Activated CD4-positive, alpha-beta T cell treated with anti-CD3 and anti-CD28 coated beads for 36 hours (primary cell): ENCODE data around the gene PIRT. TPM values are rescaled to one million over a fixed set of nuclear protein-coding genes. Genes with fewer than 3 reads are reported as not detected.

Experiments used
- ATAC-seq: fragments of 200-7000 bp; cut with Tn5 transposase; one replicate; pipeline ENCODE4 v1.10.0; 2021; ENCODE audit warnings: mild to moderate bottlenecking, moderate library complexity
- CTCF ChIA-PET: fragments of 350-600 bp; sonication (Branson Sonifier 250); formaldehyde crosslinking; loops from one replicate; lab custom pipeline; 2021; ENCODE audit warnings: antibody characterized with exemption; lab: Charles Lee
- POLR2A ChIA-PET: fragments of 350-600 bp; sonication (Branson Sonifier 250); formaldehyde crosslinking; loops from one replicate; lab custom pipeline; 2021; ENCODE audit warnings: antibody characterized with exemption, inconsistent platforms; lab: Charles Lee
- DNase-seq: peaks from one replicate; pipeline ENCODE4 v3.0.0-alpha.2; 2020
- H3K27ac Mint-ChIP-seq: one replicate; pipeline ENCODE4 v1.8.0; 2021; ENCODE audit warnings: mixed read lengths
- H3K27me3 Mint-ChIP-seq: one replicate; pipeline ENCODE4 v1.8.0; 2021; ENCODE audit warnings: mixed read lengths
- H3K36me3 Mint-ChIP-seq: one replicate; pipeline ENCODE4 v1.8.0; 2021; ENCODE audit warnings: low read depth, mixed read lengths
- H3K4me1 Mint-ChIP-seq: one replicate; pipeline ENCODE4 v1.8.0; 2021; ENCODE audit warnings: mixed read lengths
- H3K4me3 Mint-ChIP-seq: one replicate; pipeline ENCODE4 v1.8.0; 2021; ENCODE audit warnings: mild to moderate bottlenecking, moderate library complexity, mixed read lengths
- H3K9me3 Mint-ChIP-seq: one replicate; pipeline ENCODE4 v1.8.0; 2021; ENCODE audit warnings: low read depth, mixed read lengths
- intact Hi-C, 2 experiments: fragments of 100-400 bp; cut with DNase I in 1 of 2; cut with micrococcal nuclease in 1 of 2; formaldehyde crosslinking; loops; one replicate each; pipeline versions ENCODE4 v1.14.2 to v1.15.1; 2022 to 2024; cut with DNase I, micrococcal nuclease
- total RNA-seq, 2 experiments: library from RNA; stranded (reverse); gene quantifications; one replicate each; pipeline ENCODE4 v1.2.3, GENCODE V29; 2021

The PIRT gene
- total RNA-seq, 2 experiments from 2014 or later = not detected

GRCh38 chr17:10787306-10788045, 50.4 kb downstream of the PIRT start:
- intact Hi-C loops = no loop called here
- POLR2A ChIA-PET = no interaction called here
- CTCF ChIA-PET = interaction anchor here (0.8 kb wide), 1 partner anchor 113 kb away, joined by 3 read pairs; no protein-coding TSS in a partner anchor

DNA sequence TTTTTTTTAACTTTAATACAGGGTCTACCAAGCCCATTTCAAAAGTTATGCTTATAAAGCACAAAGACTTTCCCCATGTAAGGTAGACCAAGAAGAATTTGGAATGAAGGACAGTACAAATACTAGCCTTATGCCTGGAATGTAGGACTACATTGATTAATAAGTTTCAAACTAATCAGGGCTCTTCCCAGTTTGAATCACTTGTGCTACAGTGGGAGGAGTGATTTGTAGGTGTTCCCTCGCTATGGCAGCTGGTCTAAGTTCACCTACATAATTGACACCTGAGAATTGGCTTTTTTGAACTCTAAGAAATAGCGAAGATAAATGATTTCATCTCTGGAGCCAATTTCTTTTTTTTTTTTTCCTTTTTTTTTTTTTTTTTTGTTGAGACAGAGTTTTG, 52.6 kb downstream of the PIRT start:
- ATAC-seq (no peak), DNase-seq (no peak)
- H3K9me3 Mint-ChIP-seq = peaks cover 10% of the 10 kb centered on the region
- no peak overlapping the region for H3K4me3 Mint-ChIP-seq
- no peak overlapping the region for H3K27ac Mint-ChIP-seq
- H3K4me1 Mint-ChIP-seq = no peaks in the 10 kb centered on the region
- intact Hi-C loops = no loop called here
- no peaks in the 10 kb centered on the region for H3K36me3 Mint-ChIP-seq
- CTCF ChIA-PET = interaction anchor here (0.8 to 1.4 kb wide), 2 partner anchors 15 to 47 kb away, joined by 3 read pairs; no protein-coding TSS in a partner anchor
- peaks cover 2% of the 10 kb centered on the region for H3K27me3 Mint-ChIP-seq
- POLR2A ChIA-PET = no interaction called here

More at GRCh38 chr17:10787306-10788045, 50.4 kb downstream of the PIRT start:
- DNase-seq = no peak
- ATAC-seq = no peak
- Mint-ChIP-seq H3K27me3 (peaks cover 2% of the 10 kb centered on the region), H3K27ac (no peak overlapping the region), H3K9me3 (peaks cover 9% of the 10 kb centered on the region), H3K4me1 (no peaks in the 10 kb centered on the region), H3K4me3 (no peak overlapping the region), H3K36me3 (no peaks in the 10 kb centered on the region)

GRCh38 chr17:10779609-10780008, 58.3 kb downstream of the PIRT start:
- Mint-ChIP-seq H3K9me3 (peaks cover 12% of the 10 kb centered on the region), H3K4me3 (no peak overlapping the region), H3K27me3 (no peaks in the 10 kb centered on the region), H3K36me3 (no peaks in the 10 kb centered on the region), H3K27ac (no peak overlapping the region), H3K4me1 (no peaks in the 10 kb centered on the region)
- intact Hi-C loops = loop anchor here in 1 of 2 experiments (5.0 kb wide), 1 partner anchor 187 kb away; no protein-coding TSS in a partner anchor
- ATAC-seq (no peak), DNase-seq (no peak)
- ChIA-PET POLR2A (no interaction called here), CTCF (no interaction called here)

DNA sequence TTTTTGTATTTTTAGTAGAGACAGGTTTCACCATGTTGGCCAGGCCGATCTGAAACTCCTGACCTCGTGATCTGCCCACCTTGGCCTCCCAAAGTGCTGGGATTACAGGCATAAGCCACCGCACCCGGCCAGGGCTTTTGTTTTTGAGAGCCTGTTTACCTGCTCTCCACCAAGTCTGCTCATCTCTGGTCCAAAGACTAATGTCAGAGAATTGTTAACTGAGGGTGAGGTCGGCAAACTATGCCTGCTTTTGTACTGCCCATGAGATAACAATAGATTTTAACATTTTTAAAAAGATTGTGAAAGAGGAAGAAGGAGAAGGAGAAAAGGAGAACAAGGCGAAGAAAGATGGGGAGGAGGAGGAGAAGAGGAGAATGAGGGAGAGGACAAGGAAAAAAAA, 60.0 kb downstream of the PIRT start:
- H3K27ac Mint-ChIP-seq = no peak overlapping the region
- no peaks in the 10 kb centered on the region for H3K4me1 Mint-ChIP-seq
- H3K9me3 Mint-ChIP-seq = peaks cover 7% of the 10 kb centered on the region
- ChIA-PET POLR2A (no interaction called here), CTCF (no interaction called here)
- H3K27me3 Mint-ChIP-seq = no peaks in the 10 kb centered on the region
- ATAC-seq = no peak
- no peak overlapping the region for H3K4me3 Mint-ChIP-seq
- no peak for DNase-seq
- intact Hi-C loops = no loop called here
- peaks cover under 1% of the 10 kb centered on the region for H3K36me3 Mint-ChIP-seq

- Mint-ChIP-seq H3K27ac (no peak overlapping the region), H3K27me3 (no peaks in the 10 kb centered on the region), H3K4me3 (no peak overlapping the region), H3K4me1 (no peaks in the 10 kb centered on the region), H3K36me3 (peaks cover 2% of the 10 kb centered on the region), H3K9me3 (peaks cover 4% of the 10 kb centered on the region)
- ATAC-seq (no peak), DNase-seq (no peak)
- POLR2A ChIA-PET = no interaction called here
- intact Hi-C loops = no loop called here
- CTCF ChIA-PET = no interaction called here
Measured at GRCh38 chr17:10777131-10777807, 60.6 kb downstream of the PIRT start.

GRCh38 chr17:10776381-10776780, 61.5 kb downstream of the PIRT start:
- no peak for DNase-seq
- Mint-ChIP-seq H3K4me3 (no peak overlapping the region), H3K4me1 (no peaks in the 10 kb centered on the region), H3K36me3 (peaks cover 5% of the 10 kb centered on the region), H3K27me3 (no peaks in the 10 kb centered on the region), H3K27ac (no peak overlapping the region), H3K9me3 (peaks cover 7% of the 10 kb centered on the region)
- POLR2A ChIA-PET = no interaction called here
- no peak for ATAC-seq
- intact Hi-C loops = no loop called here
- CTCF ChIA-PET = no interaction called here

- DNase-seq (no peak), ATAC-seq (no peak)
- Mint-ChIP-seq H3K36me3 (peaks cover 6% of the 10 kb centered on the region), H3K9me3 (peaks cover 9% of the 10 kb centered on the region), H3K27me3 (no peaks in the 10 kb centered on the region), H3K4me3 (no peak overlapping the region), H3K27ac (no peak overlapping the region), H3K4me1 (no peaks in the 10 kb centered on the region)
- POLR2A ChIA-PET = no interaction called here
- intact Hi-C loops = no loop called here
- CTCF ChIA-PET = no interaction called here
Measured at GRCh38 chr17:10775740-10776356, 62.0 kb downstream of the PIRT start.

DNA sequence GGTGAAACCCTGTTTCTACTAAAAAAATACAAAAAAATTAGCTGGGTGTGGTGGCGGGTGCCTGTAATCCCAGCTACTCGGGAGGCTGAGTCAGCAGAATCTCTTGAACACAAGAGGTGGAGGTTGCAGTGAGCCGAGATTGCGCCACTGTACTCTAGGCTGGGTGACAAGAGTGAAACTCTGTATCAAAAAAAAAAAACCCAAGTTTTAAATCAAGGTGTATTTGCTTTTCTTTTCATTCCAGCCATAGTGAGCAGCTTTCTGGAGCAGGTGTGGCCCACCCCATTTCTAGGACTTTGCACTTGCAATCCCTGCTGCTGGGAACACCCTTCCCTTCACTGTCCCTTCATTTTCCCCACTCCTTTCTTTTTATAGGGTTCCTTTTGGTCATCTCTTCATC, 62.8 kb downstream of the PIRT start:
- no peak for DNase-seq
- CTCF ChIA-PET = interaction anchor here (0.7 kb wide), 1 partner anchor 1250 kb away, joined by 3 read pairs; no protein-coding TSS in a partner anchor
- H3K27me3 Mint-ChIP-seq = no peaks in the 10 kb centered on the region
- no peaks in the 10 kb centered on the region for H3K4me1 Mint-ChIP-seq
- H3K4me3 Mint-ChIP-seq = no peak overlapping the region
- POLR2A ChIA-PET = no interaction called here
- intact Hi-C loops = no loop called here
- no peak for ATAC-seq
- H3K9me3 Mint-ChIP-seq = peaks cover 9% of the 10 kb centered on the region
- H3K36me3 Mint-ChIP-seq = peaks cover 6% of the 10 kb centered on the region
- no peak overlapping the region for H3K27ac Mint-ChIP-seq

- intact Hi-C loops = no loop called here
Measured at GRCh38 chr17:10773391-10773790, 64.5 kb downstream of the PIRT start.

More at GRCh38 chr17:10773391-10773790, 64.5 kb downstream of the PIRT start:
- ChIA-PET POLR2A (no interaction called here), CTCF (interaction anchor here (0.6 to 2.8 kb wide), 10 partner anchors 9 to 76 kb away, joined by 3 to 15 read pairs (median 4); no protein-coding TSS in a partner anchor)
- peaks cover 9% of the 10 kb centered on the region for H3K9me3 Mint-ChIP-seq
- no peak overlapping the region for H3K4me3 Mint-ChIP-seq
- H3K27me3 Mint-ChIP-seq = no peaks in the 10 kb centered on the region
- peaks cover 6% of the 10 kb centered on the region for H3K36me3 Mint-ChIP-seq
- ATAC-seq (no peak), DNase-seq (no peak)
- H3K4me1 Mint-ChIP-seq = no peaks in the 10 kb centered on the region
- H3K27ac Mint-ChIP-seq = no peak overlapping the region
